ENCODE measurements around the gene CAMKV. TPM values are rescaled to one million over a fixed set of nuclear protein-coding genes. Genes with fewer than 3 reads are reported as not detected.
"Not testable (repeated sequence)": the region's sequence is repeated elsewhere in the genome, so short reads cannot be mapped to it uniquely, and the experiment has no call there.

CAMKV gene, protein sequence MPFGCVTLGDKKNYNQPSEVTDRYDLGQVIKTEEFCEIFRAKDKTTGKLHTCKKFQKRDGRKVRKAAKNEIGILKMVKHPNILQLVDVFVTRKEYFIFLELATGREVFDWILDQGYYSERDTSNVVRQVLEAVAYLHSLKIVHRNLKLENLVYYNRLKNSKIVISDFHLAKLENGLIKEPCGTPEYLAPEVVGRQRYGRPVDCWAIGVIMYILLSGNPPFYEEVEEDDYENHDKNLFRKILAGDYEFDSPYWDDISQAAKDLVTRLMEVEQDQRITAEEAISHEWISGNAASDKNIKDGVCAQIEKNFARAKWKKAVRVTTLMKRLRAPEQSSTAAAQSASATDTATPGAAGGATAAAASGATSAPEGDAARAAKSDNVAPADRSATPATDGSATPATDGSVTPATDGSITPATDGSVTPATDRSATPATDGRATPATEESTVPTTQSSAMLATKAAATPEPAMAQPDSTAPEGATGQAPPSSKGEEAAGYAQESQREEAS
- total RNA-seq: 0.16 TPM
- not detected for polyA plus RNA-seq (ENCODE audit: insufficient read depth, low read depth, low replicate concordance)
- long read RNA-seq, donor 1: 0 reads
- long read RNA-seq, donor 2: 0 reads
- long read RNA-seq, donor 3: 0 reads
- long read RNA-seq, donor 4: 0 reads
- long read RNA-seq, donor 5: 0 reads
- long read RNA-seq, donor 6: 0 reads
- long read RNA-seq, donor 7: 0 reads
- long read RNA-seq, donor 8: 0 reads
- long read RNA-seq, donor 9: 0 reads
- long read RNA-seq, donor 10: 0 reads

GRCh38 chr3:49869525-49870126 is at the start of gene CAMKV:
Gene CAMKV, minus strand, starts transcription at chr3:49869906. Its CDS starts 7,518 bp downstream, at chr3:49862388.
- no peaks in the 10 kb centered on the region for H3K4me1 ChIP-seq (ENCODE audit: control insufficient read depth in 2 of 3, insufficient read depth in 2 of 3, low read depth in 1 of 3, low read length in 3 of 3)
- DNase-seq (peak in 1 of 5 donors; percentile 25), FAIRE-seq (no peak)
- H3K9ac ChIP-seq (ENCODE audit: low read length in 3 of 3): no peak within 1 kb of the TSS
- H3K27ac ChIP-seq (ENCODE audit: low read depth in 2 of 2, low read length in 2 of 2): no peak within 1 kb of the TSS
- H3K4me3 ChIP-seq (ENCODE audit: low read length in 3 of 3): no peak within 1 kb of the TSS
- peaks cover 7% of the 10 kb centered on the region for H3K27me3 ChIP-seq (ENCODE audit: control insufficient read depth, insufficient read depth, low read length)
- intact Hi-C loops (cut with DNase I): no loop called here
- TF ChIP-seq, protein P1, sequence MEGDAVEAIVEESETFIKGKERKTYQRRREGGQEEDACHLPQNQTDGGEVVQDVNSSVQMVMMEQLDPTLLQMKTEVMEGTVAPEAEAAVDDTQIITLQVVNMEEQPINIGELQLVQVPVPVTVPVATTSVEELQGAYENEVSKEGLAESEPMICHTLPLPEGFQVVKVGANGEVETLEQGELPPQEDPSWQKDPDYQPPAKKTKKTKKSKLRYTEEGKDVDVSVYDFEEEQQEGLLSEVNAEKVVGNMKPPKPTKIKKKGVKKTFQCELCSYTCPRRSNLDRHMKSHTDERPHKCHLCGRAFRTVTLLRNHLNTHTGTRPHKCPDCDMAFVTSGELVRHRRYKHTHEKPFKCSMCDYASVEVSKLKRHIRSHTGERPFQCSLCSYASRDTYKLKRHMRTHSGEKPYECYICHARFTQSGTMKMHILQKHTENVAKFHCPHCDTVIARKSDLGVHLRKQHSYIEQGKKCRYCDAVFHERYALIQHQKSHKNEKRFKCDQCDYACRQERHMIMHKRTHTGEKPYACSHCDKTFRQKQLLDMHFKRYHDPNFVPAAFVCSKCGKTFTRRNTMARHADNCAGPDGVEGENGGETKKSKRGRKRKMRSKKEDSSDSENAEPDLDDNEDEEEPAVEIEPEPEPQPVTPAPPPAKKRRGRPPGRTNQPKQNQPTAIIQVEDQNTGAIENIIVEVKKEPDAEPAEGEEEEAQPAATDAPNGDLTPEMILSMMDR (IDR thresholded peaks at IDR 0.05; ENCODE audit: borderline replicate concordance, extremely low read depth, insufficient read depth): no peak
- H3K9me3 ChIP-seq (ENCODE audit: control insufficient read depth in 2 of 3, insufficient read depth in 1 of 3, low read length in 3 of 3): no peaks in the 10 kb centered on the region
- no peaks in the 10 kb centered on the region for H3K36me3 ChIP-seq (ENCODE audit: control insufficient read depth in 2 of 3, insufficient read depth in 3 of 3, low read length in 3 of 3)

- DNase-seq: peak in 1 of 5 donors; percentile 9
- H3K27ac ChIP-seq (ENCODE audit: low read depth in 2 of 2, low read length in 2 of 2); H3K9ac ChIP-seq (ENCODE audit: low read length in 3 of 3); H3K4me3 ChIP-seq (ENCODE audit: low read length in 3 of 3); H3K27me3 ChIP-seq (ENCODE audit: control insufficient read depth, insufficient read depth, low read length); H3K4me1 ChIP-seq (ENCODE audit: control insufficient read depth in 2 of 3, insufficient read depth in 2 of 3, low read depth in 1 of 3, low read length in 3 of 3); FAIRE-seq; H3K9me3 ChIP-seq (ENCODE audit: control insufficient read depth in 2 of 3, insufficient read depth in 1 of 3, low read length in 3 of 3); H3K36me3 ChIP-seq (ENCODE audit: control insufficient read depth in 2 of 3, insufficient read depth in 3 of 3, low read length in 3 of 3); intact Hi-C loops (cut with DNase I): not testable (repeated sequence)
Observed at GRCh38 chr3:49917806-49918590, 48.3 kb upstream of the CAMKV start.

- no peak overlapping the region for H3K9ac ChIP-seq (ENCODE audit: low read length in 3 of 3)
- peaks cover 0 to 10% (median 5%) of the 10 kb centered on the region in 3 donors for H3K36me3 ChIP-seq (ENCODE audit: control insufficient read depth in 2 of 3, insufficient read depth in 3 of 3, low read length in 3 of 3)
- intact Hi-C loops (cut with DNase I): no loop called here
- TF ChIP-seq, protein P1 (IDR thresholded peaks at IDR 0.05; ENCODE audit: borderline replicate concordance, extremely low read depth, insufficient read depth): no peak
- H3K4me1 ChIP-seq (ENCODE audit: control insufficient read depth in 2 of 3, insufficient read depth in 2 of 3, low read depth in 1 of 3, low read length in 3 of 3): no peaks in the 10 kb centered on the region
- H3K4me3 ChIP-seq (ENCODE audit: low read length in 3 of 3): no peak overlapping the region
- no peak overlapping the region for H3K27ac ChIP-seq (ENCODE audit: low read depth in 2 of 2, low read length in 2 of 2)
- FAIRE-seq (no peak), DNase-seq (no peak)
- H3K27me3 ChIP-seq (ENCODE audit: control insufficient read depth, insufficient read depth, low read length): no peaks in the 10 kb centered on the region
- no peaks in the 10 kb centered on the region for H3K9me3 ChIP-seq (ENCODE audit: control insufficient read depth in 2 of 3, insufficient read depth in 1 of 3, low read length in 3 of 3)
Observed at GRCh38 chr3:49916686-49917085, 47.0 kb upstream of the CAMKV start.

All from kidney (tissue), 22 donors.